HG02973 (cell line): ENCODE results near the gene TXNL4A.

Experiments
- ATAC-seq: cut with Tn5 transposase; IDR thresholded peaks from one replicate; pipeline ENCODE4 v1.9.1; 2021; ENCODE audit warnings: moderate library complexity; ENCODE audit not compliant: unreplicated experiment

TXNL4A gene

GRCh38 chr18:79936641-79937040, 51.7 kb downstream of the TXNL4A start:
- no peak for ATAC-seq

- ATAC-seq = no peak
Measured at GRCh38 chr18:79935925-79936324, 52.4 kb downstream of the TXNL4A start.

DNA sequence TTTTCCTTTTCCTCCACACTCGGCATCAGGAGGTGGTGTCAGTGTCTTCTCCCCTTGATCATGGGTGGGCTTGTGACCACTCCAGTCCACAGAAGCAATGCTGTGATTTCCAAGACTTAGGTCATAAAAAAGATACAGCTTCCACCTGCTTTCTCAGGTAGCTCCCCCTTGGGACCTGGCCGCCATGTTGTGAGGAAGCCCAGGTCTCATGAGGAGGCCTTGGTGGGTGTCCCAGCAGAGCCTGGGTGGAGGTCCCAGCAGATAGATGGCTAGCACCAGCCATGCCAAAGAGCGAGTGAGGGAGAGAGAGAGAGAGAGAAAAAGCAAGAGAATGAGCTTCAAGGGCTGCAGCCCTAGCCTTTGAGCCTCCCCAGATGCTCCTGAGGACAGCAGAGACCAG, 52.9 kb downstream of the TXNL4A start:
- no peak for ATAC-seq

GRCh38 chr18:79935098-79935480, 53.3 kb downstream of the TXNL4A start:
- no peak for ATAC-seq

GRCh38 chr18:79934311-79935097, 53.9 kb downstream of the TXNL4A start:
- no peak for ATAC-seq

- no peak for ATAC-seq
Measured at GRCh38 chr18:79933765-79934164, 54.6 kb downstream of the TXNL4A start.

- ATAC-seq = no peak
Measured at GRCh38 chr18:79932907-79933306, 55.5 kb downstream of the TXNL4A start.

DNA sequence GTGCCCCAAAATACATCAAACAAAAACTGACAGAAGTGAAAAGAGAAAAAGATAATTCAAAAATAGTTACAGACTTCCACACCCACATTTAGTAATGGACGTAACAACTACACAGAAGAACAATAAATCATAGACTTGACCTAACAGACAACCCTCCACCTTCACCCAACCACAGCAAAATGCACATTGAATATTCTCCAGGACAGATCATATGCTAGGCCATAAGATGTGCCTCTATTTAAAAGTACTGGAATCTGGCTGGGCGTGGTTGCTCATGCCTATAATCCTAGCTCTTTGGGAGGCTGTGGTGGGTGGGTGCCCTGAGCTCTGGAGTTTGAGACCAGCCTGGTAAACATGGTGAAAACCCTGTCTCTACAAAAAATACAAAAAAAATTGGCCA, 56.9 kb downstream of the TXNL4A start:
- no peak for ATAC-seq

DNA sequence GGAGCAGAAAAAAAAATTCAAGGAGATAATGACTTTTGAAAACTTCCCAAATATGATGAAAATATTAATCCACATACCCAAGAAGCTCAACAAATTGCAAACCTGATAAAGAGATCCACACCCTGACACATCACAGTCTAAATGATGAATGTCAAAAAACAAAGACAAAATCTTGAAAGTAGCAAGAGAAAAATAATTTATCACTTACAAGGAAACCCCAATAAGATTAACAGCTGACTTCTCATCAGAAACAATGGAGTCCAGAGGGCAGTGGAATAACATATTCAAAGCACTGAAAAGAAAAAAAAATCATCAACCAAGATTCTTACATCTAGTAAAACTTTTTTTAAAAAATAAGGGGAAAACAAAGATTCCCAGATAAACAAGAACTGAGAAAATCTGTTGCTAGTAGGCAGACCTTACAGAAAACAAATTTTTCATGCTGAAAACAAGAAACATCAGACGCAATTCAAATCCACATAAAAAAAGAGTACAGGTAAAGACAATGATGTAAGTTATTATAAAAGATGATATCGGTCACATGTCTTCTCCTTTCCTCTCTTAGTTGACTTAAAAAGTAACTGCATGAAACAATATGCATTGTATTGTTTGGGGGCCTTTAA, 58.2 kb downstream of the TXNL4A start:
- no peak for ATAC-seq

DNA sequence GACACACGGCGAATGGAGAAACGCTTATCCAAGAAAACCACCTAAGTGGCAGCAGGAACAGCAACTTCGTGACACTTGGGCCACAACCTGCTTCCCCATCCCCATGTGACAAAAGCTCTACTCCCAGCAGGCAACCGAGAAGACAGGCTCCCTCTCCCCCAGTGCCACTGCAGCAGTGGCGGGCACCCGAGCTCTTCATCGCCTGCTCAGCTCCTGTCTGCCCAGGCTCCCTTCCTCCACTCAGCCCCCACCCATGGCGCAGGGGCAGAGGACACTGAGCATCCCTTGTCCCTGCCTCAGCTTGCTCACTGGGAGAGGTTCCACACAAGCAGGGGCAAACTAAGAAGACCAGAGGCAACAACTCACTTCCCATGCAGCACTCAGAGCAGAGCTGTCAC, 59.8 kb downstream of the TXNL4A start:
- ATAC-seq = no peak

DNA sequence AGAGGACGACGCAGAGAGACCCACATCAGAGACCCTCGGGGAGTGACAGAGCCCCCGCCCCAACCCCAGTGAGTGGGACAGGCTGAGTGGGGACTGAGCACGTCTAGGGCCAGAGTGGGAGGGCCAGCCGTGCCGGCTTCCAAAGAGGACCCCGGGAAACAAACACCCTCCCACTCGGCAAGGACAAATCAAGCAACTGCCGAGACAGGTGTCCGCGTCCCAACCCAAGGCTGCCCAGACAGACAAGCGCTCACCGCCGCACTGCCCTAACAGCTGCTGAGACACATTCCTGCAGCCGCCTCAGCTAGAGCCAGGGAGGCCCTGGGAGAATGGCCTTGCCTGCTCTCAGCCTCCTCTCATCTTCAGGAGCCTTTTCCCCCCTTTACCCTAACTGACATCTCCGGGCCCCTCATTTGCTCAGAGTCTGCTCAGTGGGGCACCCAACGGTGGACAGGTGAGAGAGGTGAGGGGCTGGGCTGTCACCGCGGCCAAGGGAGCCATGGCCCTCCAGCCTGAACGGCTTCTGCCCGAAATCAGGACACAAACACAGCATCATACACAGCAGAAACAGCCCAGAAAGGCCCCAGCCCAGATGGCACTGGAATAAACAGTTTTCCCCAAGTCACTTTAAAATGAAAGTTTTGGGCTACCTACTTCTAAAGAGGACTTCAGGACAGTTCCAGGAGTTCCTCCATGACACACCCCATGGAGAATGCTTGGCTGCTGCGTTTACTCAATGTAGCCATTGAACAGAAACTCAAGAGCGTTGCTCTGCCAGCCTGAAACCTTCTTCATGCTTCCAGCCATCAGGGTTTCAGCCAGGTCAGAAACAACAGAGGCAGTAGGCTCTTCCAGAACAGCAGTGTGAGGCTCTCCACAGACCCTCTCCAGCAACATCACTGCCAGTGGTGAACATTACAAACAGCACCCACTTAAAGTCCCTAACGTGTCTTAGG, 60.5 kb downstream of the TXNL4A start:
- ATAC-seq = no peak

DNA sequence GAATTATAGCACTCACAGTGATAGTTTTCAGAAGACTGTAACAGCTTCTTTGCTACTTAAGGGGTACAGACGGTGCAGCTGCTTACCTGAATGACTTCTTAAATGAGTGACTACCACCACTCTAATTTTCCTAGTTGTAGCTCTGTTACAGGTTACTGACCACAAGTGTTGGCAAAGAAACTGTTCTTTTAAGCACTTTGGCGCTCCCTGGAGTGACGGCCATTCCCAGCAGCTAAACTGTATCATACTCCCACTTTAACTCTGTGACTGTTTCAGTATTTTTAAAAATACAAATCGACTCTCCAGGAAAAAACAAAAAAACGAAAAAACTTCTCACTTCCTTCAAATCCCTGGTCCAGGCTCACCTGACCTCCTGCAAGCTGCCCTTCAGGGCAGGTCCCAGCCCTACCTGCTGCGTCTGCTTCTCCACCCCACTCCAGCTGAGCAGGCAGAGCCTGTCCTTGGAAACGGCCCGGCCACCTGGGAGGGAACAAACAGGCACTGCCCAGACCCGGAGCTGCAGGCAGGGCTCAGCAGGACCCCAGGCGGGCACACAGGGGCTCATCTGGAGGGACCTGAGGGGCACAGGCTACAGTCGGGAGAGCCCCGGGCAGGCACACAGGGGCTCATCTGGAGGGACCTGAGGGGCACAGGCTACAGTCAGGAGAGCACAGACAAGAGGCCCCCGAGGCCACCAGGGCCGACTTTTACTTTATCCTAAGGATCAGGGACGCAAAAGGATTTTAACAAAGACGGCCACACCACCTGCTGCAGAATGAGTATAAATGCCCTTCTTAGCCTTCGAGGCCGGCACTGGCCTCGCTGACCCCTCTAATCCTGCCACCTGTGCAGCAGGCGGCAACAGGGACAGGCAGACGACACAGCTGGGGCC, 61.4 kb downstream of the TXNL4A start:
- no peak for ATAC-seq

- no peak for ATAC-seq
Measured at GRCh38 chr18:79926306-79926705, 62.1 kb downstream of the TXNL4A start.

- no peak for ATAC-seq
Measured at GRCh38 chr18:79924814-79925731, 63.3 kb downstream of the TXNL4A start.

DNA sequence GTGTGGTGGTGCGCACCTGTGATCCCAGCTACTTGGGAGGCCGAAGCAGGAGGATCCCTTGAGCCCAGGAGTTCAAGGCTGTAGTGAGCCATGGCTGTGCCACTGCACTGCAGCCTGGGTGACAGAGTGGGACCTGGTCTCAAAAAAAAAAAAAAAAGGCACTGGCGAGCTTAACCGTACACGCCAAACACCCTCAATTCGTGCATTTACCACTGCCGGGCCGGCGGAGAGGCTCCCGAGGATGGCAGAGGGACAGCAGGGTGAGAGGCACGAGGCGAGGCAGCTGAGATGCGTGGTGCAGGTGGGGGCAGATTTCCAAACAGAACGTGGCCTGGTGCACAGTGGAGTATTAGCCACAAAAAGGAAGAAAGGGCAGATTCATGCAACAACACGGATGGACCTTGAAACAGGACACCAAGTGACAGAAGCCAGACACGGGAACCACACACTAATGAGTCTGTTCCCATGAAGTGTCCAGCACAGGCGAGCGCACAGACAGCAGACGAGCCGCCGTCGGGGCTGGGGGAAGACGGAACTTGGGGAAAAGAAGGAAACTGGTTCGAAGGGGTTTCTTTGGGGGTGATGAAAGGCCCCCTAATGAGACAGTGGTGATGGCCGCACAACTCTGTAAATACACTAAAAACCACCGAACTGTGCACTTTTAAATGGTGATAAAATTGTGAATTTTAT, 64.3 kb downstream of the TXNL4A start:
- no peak for ATAC-seq

GRCh38 chr18:79922971-79923411, 65.4 kb downstream of the TXNL4A start:
- no peak for ATAC-seq

GRCh38 chr18:79921984-79922965, 66.1 kb downstream of the TXNL4A start:
- ATAC-seq = no peak
